RWPE1 (cell line): ENCODE measurements around the gene SNX32.

Experiments
- CTCF ChIA-PET: fragments of 350-600 bp; sonication (Branson Sonifier 250); formaldehyde crosslinking; extraction: SDS; loops from one replicate; lab custom pipeline; 2021; lab: Yijun Ruan, JAX
- POLR2A ChIA-PET: fragments of 400-600 bp; formaldehyde crosslinking; extraction: SDS; loops from one replicate; lab custom pipeline; 2020; ENCODE audit warnings: antibody characterized with exemption; ENCODE audit not compliant: low non-redundant PET; lab: Yijun Ruan, JAX
- DNase-seq: peaks from one replicate; pipeline ENCODE4 v3.0.0; 2012; ENCODE audit warnings: low spot score
- H3K27ac ChIP-seq: fragments of 450-650 bp; 2 replicates; pipeline ENCODE4 v1.5.1; 2017
- CTCF ChIP-seq: fragments of 450-650 bp; conservative IDR thresholded peaks from 2 replicates; pipeline ENCODE4 v1.5.1; 2017; ENCODE audit warnings: low read depth, mild to moderate bottlenecking

Gene SNX32

GRCh38 chr11:65833297-65834030 lies at the start of gene SNX32:
TSS of gene SNX32 (plus strand) at chr11:65833963. CDS start at chr11:65834066, 103 bp downstream.
- ChIA-PET POLR2A (interaction anchor here (0.6 kb wide), 2 partner anchors 17 to 66 kb away, joined by 3 read pairs; no protein-coding TSS in a partner anchor), CTCF (interaction anchor here (0.6 to 0.7 kb wide), 2 partner anchors 122 to 1150 kb away, joined by 3 read pairs; no protein-coding TSS in a partner anchor)
- DNase-seq, result peak; percentile 92
- no peak for TF ChIP-seq CTCF
- no peak within 1 kb of the TSS for H3K27ac ChIP-seq

- ChIA-PET CTCF (interaction anchor here (1.1 kb wide), 1 partner anchor 32 kb away, joined by 4 read pairs; no protein-coding TSS in a partner anchor), POLR2A (interaction anchor here (0.6 kb wide), 1 partner anchor 61 kb away, joined by 3 read pairs; no protein-coding TSS in a partner anchor)
- DNase-seq, result no peak
- H3K27ac ChIP-seq, result no peak overlapping the region
- no peak for TF ChIP-seq CTCF
Observed at GRCh38 chr11:65785319-65786007, 48.3 kb upstream of the SNX32 start.

- no peak for DNase-seq
- ChIA-PET POLR2A (interaction anchor here (1.0 kb wide), 1 partner anchor 29 kb away, joined by 4 read pairs; no protein-coding TSS in a partner anchor), CTCF (no interaction called here)
- no peak for TF ChIP-seq CTCF
- no peak overlapping the region for H3K27ac ChIP-seq
Observed at GRCh38 chr11:65786008-65786785, 47.6 kb upstream of the SNX32 start.

GRCh38 chr11:65786786-65787636 lies 46.8 kb upstream of the SNX32 start, which contains the start of gene OVOL1:
TSS of gene OVOL1 (plus strand) at chr11:65787063. CDS start at chr11:65787374, 311 bp downstream.
- ChIA-PET CTCF (interaction anchor here (0.7 kb wide), 1 partner anchor 76 kb away, joined by 3 read pairs; no protein-coding TSS in a partner anchor), POLR2A (interaction anchor here (1.0 kb wide), 1 partner anchor 28 kb away, joined by 4 read pairs; no protein-coding TSS in a partner anchor)
- H3K27ac ChIP-seq, result no peak within 1 kb of the TSS
- no peak for TF ChIP-seq CTCF
- DNase-seq, result peak; percentile 91

- H3K27ac ChIP-seq, result no peak overlapping the region
- DNase-seq, result no peak
- POLR2A ChIA-PET, result no interaction called here
- no peak for TF ChIP-seq CTCF
- CTCF ChIA-PET, result interaction anchor here (0.7 to 6.0 kb wide), 3 partner anchors 9 to 75 kb away, joined by 3 to 42 read pairs (median 4); no protein-coding TSS in a partner anchor
Observed at GRCh38 chr11:65787649-65788622, 45.8 kb upstream of the SNX32 start.
